ENCODE measurements around the gene DIPK1B. TPM values are rescaled to one million over a fixed set of nuclear protein-coding genes. Genes with fewer than 3 reads are reported as not detected.

DIPK1B gene
- total RNA-seq, 1 donor from 2014 or later: 46.3 TPM

DNA sequence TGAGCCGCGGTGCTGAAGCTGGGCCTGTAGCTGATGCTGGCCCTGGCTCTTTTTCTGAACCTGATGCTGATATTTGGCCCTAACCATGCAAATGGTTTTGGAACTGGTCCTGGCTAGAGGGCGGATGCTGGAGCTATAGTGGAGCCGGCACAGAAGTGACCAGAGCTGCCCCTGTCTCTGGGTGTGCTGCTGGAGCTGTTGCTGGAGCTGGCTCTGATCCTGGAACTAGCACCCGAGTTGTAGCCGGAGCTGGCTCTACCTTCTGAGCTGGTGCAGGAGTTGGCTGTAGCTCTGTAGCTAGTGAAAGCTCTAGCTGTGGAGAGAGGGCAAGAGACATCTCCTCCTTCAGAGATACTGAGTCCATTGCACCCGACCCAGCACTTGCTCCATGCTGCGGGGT is 17.6 kb downstream of the DIPK1B start:
- Mint-ChIP-seq H3K4me3 (peak overlapping the region; percentile 86), H3K4me1 (peaks cover 25% of the 10 kb centered on the region), H3K27ac (ENCODE audit: unreplicated experiment) (no peak overlapping the region), H3K9me3 (no peaks in the 10 kb centered on the region), H3K36me3 (ENCODE audit: low read depth) (peaks cover 14% of the 10 kb centered on the region), H3K27me3 (ENCODE audit: low read depth) (peaks cover 17% of the 10 kb centered on the region)
- TF ChIP-seq, protein P1, sequence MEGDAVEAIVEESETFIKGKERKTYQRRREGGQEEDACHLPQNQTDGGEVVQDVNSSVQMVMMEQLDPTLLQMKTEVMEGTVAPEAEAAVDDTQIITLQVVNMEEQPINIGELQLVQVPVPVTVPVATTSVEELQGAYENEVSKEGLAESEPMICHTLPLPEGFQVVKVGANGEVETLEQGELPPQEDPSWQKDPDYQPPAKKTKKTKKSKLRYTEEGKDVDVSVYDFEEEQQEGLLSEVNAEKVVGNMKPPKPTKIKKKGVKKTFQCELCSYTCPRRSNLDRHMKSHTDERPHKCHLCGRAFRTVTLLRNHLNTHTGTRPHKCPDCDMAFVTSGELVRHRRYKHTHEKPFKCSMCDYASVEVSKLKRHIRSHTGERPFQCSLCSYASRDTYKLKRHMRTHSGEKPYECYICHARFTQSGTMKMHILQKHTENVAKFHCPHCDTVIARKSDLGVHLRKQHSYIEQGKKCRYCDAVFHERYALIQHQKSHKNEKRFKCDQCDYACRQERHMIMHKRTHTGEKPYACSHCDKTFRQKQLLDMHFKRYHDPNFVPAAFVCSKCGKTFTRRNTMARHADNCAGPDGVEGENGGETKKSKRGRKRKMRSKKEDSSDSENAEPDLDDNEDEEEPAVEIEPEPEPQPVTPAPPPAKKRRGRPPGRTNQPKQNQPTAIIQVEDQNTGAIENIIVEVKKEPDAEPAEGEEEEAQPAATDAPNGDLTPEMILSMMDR (conservative IDR thresholded peaks at IDR 0.05): no peak
- no peak for DNase-seq (ENCODE audit: low read depth, low spot score)

DNA sequence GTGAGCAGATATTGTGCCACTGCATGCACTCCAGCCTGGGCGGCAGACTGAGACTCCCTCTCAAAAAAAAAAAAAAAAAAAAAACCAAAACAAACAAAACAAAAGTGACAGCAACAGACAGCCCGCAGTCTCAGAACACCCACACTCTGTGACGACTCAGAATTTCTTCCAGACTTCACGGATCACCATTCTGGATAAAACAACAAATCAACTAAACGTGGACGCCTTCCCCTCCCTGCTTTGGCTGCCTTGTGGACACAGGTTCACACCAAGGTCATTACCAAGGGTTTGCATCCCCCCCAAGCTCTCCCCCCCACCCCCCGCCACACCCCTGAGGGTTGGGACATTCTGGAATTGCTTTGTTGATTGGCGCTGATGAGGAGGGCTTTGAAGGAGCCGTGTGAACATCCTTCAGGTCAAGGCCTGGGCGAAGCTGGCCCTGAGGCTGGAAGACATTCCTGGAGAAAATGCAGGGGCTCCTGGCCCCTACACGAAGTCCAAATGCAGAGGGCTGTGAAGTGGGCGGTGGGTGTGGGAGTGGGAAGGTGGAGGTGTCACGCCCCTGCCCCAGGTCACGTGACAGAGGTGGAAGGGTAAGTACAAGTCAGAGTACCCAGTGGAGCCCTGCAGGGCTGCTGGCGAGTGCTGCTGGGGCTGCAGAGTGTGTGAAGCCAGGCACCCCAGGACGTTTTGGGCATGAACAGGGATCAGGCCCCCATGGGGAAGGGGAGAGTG is 20.2 kb downstream of the DIPK1B start:
- TF ChIP-seq, protein P1 (conservative IDR thresholded peaks at IDR 0.05): no peak
- peaks cover 8% of the 10 kb centered on the region for H3K4me1 Mint-ChIP-seq
- H3K4me3 Mint-ChIP-seq: no peak overlapping the region
- no peaks in the 10 kb centered on the region for H3K36me3 Mint-ChIP-seq (ENCODE audit: low read depth)
- peaks cover 12% of the 10 kb centered on the region for H3K27me3 Mint-ChIP-seq (ENCODE audit: low read depth)
- no peak overlapping the region for H3K27ac Mint-ChIP-seq (ENCODE audit: unreplicated experiment)
- no peaks in the 10 kb centered on the region for H3K9me3 Mint-ChIP-seq
- no peak for DNase-seq (ENCODE audit: low read depth, low spot score)

DNA sequence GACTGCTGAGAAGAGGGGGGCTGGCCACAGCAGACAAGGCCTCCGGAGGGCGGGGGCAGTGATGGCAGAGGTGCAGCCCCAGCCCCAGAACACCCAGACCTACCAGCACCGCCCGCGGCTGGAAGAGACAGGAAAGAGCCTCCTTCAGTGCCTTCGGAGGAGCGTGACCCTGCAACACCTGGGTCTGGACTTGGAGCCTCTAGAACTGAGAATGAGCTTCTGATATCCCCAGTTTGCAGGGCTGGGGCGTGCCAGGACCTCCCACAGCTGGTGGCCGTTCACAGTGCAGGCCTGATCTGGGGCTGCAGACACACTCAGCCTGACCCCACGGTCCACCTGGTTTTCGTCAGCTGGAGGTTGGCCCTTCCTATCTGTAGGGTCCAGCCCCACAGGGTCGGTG is 21.2 kb downstream of the DIPK1B start:
- H3K4me3 Mint-ChIP-seq: no peak overlapping the region
- peaks cover 8% of the 10 kb centered on the region for H3K4me1 Mint-ChIP-seq
- TF ChIP-seq, protein P1 (conservative IDR thresholded peaks at IDR 0.05): no peak
- H3K27me3 Mint-ChIP-seq (ENCODE audit: low read depth): peaks cover 12% of the 10 kb centered on the region
- no peak for DNase-seq (ENCODE audit: low read depth, low spot score)
- H3K9me3 Mint-ChIP-seq: no peaks in the 10 kb centered on the region
- H3K36me3 Mint-ChIP-seq (ENCODE audit: low read depth): no peaks in the 10 kb centered on the region
- no peak overlapping the region for H3K27ac Mint-ChIP-seq (ENCODE audit: unreplicated experiment)

DNA sequence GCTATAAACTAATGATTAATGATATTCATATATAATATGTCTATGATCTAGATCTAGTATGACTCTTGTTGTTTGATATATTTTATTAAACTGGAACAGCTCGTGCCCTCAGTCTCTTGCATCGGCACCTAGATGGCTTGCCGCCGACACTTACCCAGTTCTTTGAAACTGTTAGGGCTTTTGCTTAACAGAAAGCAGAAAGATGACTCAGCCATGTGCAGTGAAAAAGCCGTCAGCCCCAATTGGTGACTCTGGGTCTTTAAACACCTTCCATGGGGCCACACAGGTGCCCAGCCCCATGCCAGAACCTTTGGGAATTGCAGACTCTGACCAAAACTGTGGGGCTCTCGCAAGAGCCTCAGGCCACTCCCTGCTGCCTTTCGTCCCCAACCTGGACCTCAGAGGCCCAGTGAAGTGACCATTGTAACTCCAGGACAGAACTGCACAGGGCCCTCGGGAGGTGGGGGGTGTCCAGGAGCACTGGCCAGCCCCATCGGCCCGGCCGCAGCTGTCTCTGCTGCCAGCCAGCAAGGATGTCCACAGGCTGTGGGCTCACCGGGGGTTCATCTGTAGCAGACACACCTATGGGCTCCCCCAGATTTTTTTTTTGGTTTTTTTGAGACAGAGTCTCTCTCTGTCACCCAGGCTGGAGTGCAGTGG is 22.6 kb downstream of the DIPK1B start:
- no peaks in the 10 kb centered on the region for H3K9me3 Mint-ChIP-seq
- H3K27ac Mint-ChIP-seq (ENCODE audit: unreplicated experiment): no peak overlapping the region
- DNase-seq (ENCODE audit: low read depth, low spot score): no peak
- peaks cover 4% of the 10 kb centered on the region for H3K27me3 Mint-ChIP-seq (ENCODE audit: low read depth)
- TF ChIP-seq, protein P1 (conservative IDR thresholded peaks at IDR 0.05): no peak
- H3K4me1 Mint-ChIP-seq: peaks cover 2% of the 10 kb centered on the region
- H3K4me3 Mint-ChIP-seq: no peak overlapping the region
- H3K36me3 Mint-ChIP-seq (ENCODE audit: low read depth): no peaks in the 10 kb centered on the region

DNA sequence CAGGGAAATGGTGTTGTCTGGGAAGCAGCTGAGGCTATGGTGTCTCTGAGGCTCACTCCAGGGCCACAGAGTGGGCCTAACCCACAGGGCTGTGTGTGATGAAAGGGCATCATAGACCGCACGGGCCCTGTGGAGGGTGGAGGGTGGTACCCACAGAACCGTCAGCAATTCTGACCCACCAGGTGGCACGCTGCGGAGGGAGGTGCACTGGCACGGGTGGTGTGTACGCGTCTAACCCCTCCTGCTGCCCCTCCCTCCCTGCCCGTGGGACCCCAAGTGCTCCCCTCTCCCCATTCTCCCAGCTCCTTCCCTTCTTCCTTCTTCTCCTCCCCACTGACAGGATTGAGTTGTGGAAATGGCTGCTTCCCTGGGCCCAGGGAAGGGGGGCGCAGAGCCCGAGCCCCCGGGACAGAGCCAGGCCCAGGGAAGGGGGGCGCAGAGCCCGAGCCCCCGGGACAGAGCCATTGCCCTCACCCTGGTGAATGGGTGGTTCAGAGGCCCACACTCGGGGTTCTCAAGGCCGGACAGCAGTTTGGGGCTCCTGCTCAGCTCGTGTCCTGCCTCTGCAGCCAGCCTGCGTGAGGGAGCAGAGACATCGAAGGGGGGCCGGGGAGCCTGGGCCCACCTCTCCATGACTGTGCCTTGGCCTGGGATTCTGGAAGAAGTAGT is 23.6 kb downstream of the DIPK1B start:
- no peaks in the 10 kb centered on the region for H3K36me3 Mint-ChIP-seq (ENCODE audit: low read depth)
- H3K4me3 Mint-ChIP-seq: no peak overlapping the region
- DNase-seq (ENCODE audit: low read depth, low spot score): no peak
- no peaks in the 10 kb centered on the region for H3K9me3 Mint-ChIP-seq
- no peaks in the 10 kb centered on the region for H3K4me1 Mint-ChIP-seq
- H3K27me3 Mint-ChIP-seq (ENCODE audit: low read depth): peaks cover 2% of the 10 kb centered on the region
- H3K27ac Mint-ChIP-seq (ENCODE audit: unreplicated experiment): no peak overlapping the region
- TF ChIP-seq, protein P1 (conservative IDR thresholded peaks at IDR 0.05): no peak

All from neural crest cell (in vitro differentiated cells).